ENCODE results near the gene PLSCR5. TPM values are rescaled to one million over a fixed set of nuclear protein-coding genes. Genes with fewer than 3 reads are reported as not detected.
A peak's percentile ranks its signal among the peaks of the same experiment; 100 is the strongest.

Gene PLSCR5
- polyA plus RNA-seq, 3 donors = not detected

DNA sequence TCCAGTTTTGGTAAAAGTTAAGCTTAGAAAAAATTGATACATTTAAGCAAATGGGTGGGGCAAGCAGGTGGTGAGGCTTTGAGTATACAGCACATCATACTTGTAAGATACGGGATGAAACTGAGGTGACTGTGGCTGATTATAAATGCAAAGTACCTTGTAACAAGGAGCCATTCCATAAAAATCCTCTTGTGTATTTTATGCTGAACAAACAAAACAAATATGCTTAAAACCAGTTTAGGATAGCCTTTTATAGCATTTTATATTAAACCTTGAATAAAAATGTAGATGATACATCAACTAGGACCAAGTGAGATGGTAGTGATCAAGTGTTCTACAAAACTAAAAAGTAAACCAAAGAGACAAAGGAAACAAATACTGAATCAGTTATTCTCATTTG, 64.2 kb downstream of the PLSCR5 start:
- no peaks in the 10 kb centered on the region for H3K9me3 ChIP-seq (replicated peaks in 1 of 2; ENCODE audit: control insufficient read depth in 1 of 2, insufficient read depth in 1 of 2, low read length in 2 of 2)
- H3K27me3 ChIP-seq (ENCODE audit: control insufficient read depth in 2 of 2, insufficient read depth in 2 of 2, low read length in 2 of 2) = no peaks in the 10 kb centered on the region
- H3K79me2 ChIP-seq (ENCODE audit: insufficient read depth, low read length) = peaks cover 83% of the 10 kb centered on the region
- no CpG with 5 or more reads among the region's 1 CpG for whole genome bisulfite sequencing (ENCODE audit: insufficient coverage)
- H2AFZ ChIP-seq (ENCODE audit: insufficient read depth, low read depth, low read length, poor library complexity, severe bottlenecking) = no peak overlapping the region
- peak overlapping the region in 1 of 2 donors; percentile 93 for H3K27ac ChIP-seq (ENCODE audit: low read depth in 1 of 2, low read length in 2 of 2)
- Mint-ChIP-seq H3K4me3 (peak overlapping the region; percentile 24 to 99), H3K9me3 (no peaks in the 10 kb centered on the region), H3K36me3 (peaks cover 27 to 45% of the 10 kb centered on the region in 2 donors), H3K4me1 (peaks cover 63% of the 10 kb centered on the region), H3K27ac (peak overlapping the region; percentile 91 to 99 (median 95)), H3K27me3 (ENCODE audit: low read depth in 3 of 3) (peaks cover 0 to 2% (median 2%) of the 10 kb centered on the region in 3 donors)
- H3K9ac ChIP-seq (ENCODE audit: insufficient read depth, low read length, poor library complexity, severe bottlenecking) = peak overlapping the region; percentile 26
- intact Hi-C loops (cut with micrococcal nuclease) = no loop called here
- H3K4me2 ChIP-seq (replicated peaks; ENCODE audit: extremely low read depth, low read length, poor library complexity, severe bottlenecking) = peak overlapping the region; percentile 89
- H3K4me3 ChIP-seq (replicated peaks in 1 of 3; ENCODE audit: low read depth in 2 of 3, low read length in 3 of 3) = peak overlapping the region in 1 of 3 experiments; percentile 93
- H3K36me3 ChIP-seq (replicated peaks in 1 of 2; ENCODE audit: control insufficient read depth in 1 of 2, insufficient read depth in 2 of 2, low read length in 2 of 2) = peaks cover 5 to 16% of the 10 kb centered on the region in 2 donors
- TF ChIP-seq CTCF (IDR thresholded peaks at IDR 0.05) = no peak
- peaks cover 48 to 50% of the 10 kb centered on the region in 2 donors for H3K4me1 ChIP-seq (ENCODE audit: control insufficient read depth in 1 of 2, insufficient read depth in 2 of 2, low read length in 2 of 2)
- H4K20me1 ChIP-seq (ENCODE audit: insufficient read depth, low read length) = peaks cover 38% of the 10 kb centered on the region
- no peak for DNase-seq

DNA sequence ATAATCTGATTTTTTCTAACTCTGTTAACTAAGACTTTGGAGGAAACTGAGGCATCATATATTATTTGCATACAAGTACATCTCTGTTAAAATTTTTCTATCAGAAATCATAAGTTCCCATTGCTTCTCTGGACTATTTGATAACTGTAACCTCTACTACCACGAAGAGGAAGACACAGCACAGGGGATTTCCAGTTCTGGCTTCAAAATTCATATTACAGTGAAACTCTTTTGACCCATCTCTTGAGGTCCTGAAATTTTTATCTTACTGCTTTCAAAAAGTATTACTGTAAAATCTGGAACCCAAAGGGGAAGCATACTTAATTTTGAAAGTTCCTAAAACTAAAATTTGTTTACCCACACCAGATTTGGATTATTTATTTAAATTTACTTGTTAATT, 64.9 kb downstream of the PLSCR5 start:
- Mint-ChIP-seq H3K4me3 (peak overlapping the region; percentile 24 to 99), H3K36me3 (peaks cover 27 to 48% of the 10 kb centered on the region in 2 donors)
- H3K79me2 ChIP-seq (ENCODE audit: insufficient read depth, low read length) = peaks cover 91% of the 10 kb centered on the region

More for the DNA sequence above, 64.9 kb downstream of the PLSCR5 start:
- H3K4me1 ChIP-seq (ENCODE audit: control insufficient read depth in 1 of 2, insufficient read depth in 2 of 2, low read length in 2 of 2) = peaks cover 47 to 49% of the 10 kb centered on the region in 2 donors
- peak overlapping the region in 1 of 3 experiments; percentile 93 for H3K4me3 ChIP-seq (replicated peaks in 1 of 3; ENCODE audit: low read depth in 2 of 3, low read length in 3 of 3)
- no peaks in the 10 kb centered on the region for H3K27me3 ChIP-seq (ENCODE audit: control insufficient read depth in 2 of 2, insufficient read depth in 2 of 2, low read length in 2 of 2)
- Mint-ChIP-seq H3K9me3 (no peaks in the 10 kb centered on the region), H3K27me3 (ENCODE audit: low read depth in 3 of 3) (peaks cover 0 to 2% (median 2%) of the 10 kb centered on the region in 3 donors), H3K4me1 (peaks cover 62% of the 10 kb centered on the region), H3K27ac (peak overlapping the region; percentile 74 to 99 (median 95))
- intact Hi-C loops (cut with micrococcal nuclease) = no loop called here
- H2AFZ ChIP-seq (ENCODE audit: insufficient read depth, low read depth, low read length, poor library complexity, severe bottlenecking) = no peak overlapping the region
- H3K9ac ChIP-seq (ENCODE audit: insufficient read depth, low read length, poor library complexity, severe bottlenecking) = peak overlapping the region; percentile 26
- H3K4me2 ChIP-seq (replicated peaks; ENCODE audit: extremely low read depth, low read length, poor library complexity, severe bottlenecking) = peak overlapping the region; percentile 89
- H4K20me1 ChIP-seq (ENCODE audit: insufficient read depth, low read length) = peaks cover 43% of the 10 kb centered on the region
- DNase-seq = peak in 2 of 3 donors; percentile 60 to 74
- peaks cover 5 to 21% of the 10 kb centered on the region in 2 donors for H3K36me3 ChIP-seq (replicated peaks in 1 of 2; ENCODE audit: control insufficient read depth in 1 of 2, insufficient read depth in 2 of 2, low read length in 2 of 2)
- TF ChIP-seq CTCF (IDR thresholded peaks at IDR 0.05) = no peak
- H3K27ac ChIP-seq (ENCODE audit: low read depth in 1 of 2, low read length in 2 of 2) = peak overlapping the region in 1 of 2 donors; percentile 93
- WGBS (ENCODE audit: insufficient coverage) = 0% methylated on average over 1 of the region's 1 CpG
- H3K9me3 ChIP-seq (replicated peaks in 1 of 2; ENCODE audit: control insufficient read depth in 1 of 2, insufficient read depth in 1 of 2, low read length in 2 of 2) = no peaks in the 10 kb centered on the region

Measured in CD14-positive monocyte (primary cell).